Endothelial cell of umbilical vein (primary cell): Measurements from ENCODE around the gene KPNA5. TPM values are rescaled to one million over a fixed set of nuclear protein-coding genes. Genes with fewer than 3 reads are reported as not detected.

ENCODE experiments used
- BruUV-seq: library from RNA; stranded (reverse); fragments of 400-500 nt; replicated peaks from 2 replicates; lab custom pipeline; 2021; lab: Mats Ljungman, UMichigan
- CTCF ChIA-PET: fragments of 300-600, 350-600 bp; sonication (Branson Sonifier 250); formaldehyde crosslinking; loops from one replicate; lab custom pipeline; 2021; ENCODE audit warnings: antibody characterized with exemption, inconsistent platforms; lab: Charles Lee
- POLR2A ChIA-PET: fragments of 300-600, 350-600 bp; sonication (Branson Sonifier 250); formaldehyde crosslinking; loops from one replicate; lab custom pipeline; 2021; ENCODE audit warnings: antibody characterized with exemption, inconsistent platforms; lab: Charles Lee
- DNase-seq: peaks from one replicate; pipeline ENCODE4 v3.0.0-alpha.2; 2011; ENCODE audit warnings: low read depth, low spot score
- FAIRE-seq: peaks from 2 replicates; lab custom pipeline; 2011; peaks lifted over from hg19 to GRCh38; lab: Jason Lieb, UNC
- H2AFZ ChIP-seq: 2 replicates; pipeline ENCODE4 v1.6.0; 2012; ENCODE audit warnings: low read depth, low read length, control low read depth, inconsistent platforms
- H3K27ac ChIP-seq: 2 replicates; pipeline ENCODE4 v1.5.1; 2011; ENCODE audit warnings: low read depth, mild to moderate bottlenecking, control low read depth, low read length, moderate library complexity; ENCODE audit not compliant: insufficient read depth
- H3K27me3 ChIP-seq, 2 experiments: 2 replicates each; pipeline versions ENCODE4 v1.6.0 to v1.6.1; 2011; ENCODE audit warnings: low read length in 2 of 2, mixed read lengths in 1 of 2; ENCODE audit not compliant: control insufficient read depth in 2 of 2, insufficient read depth in 2 of 2
- H3K36me3 ChIP-seq, 2 experiments: 2 replicates in 1 of 2; 3 replicates in 1 of 2; pipeline ENCODE4 v1.5.1; 2011; ENCODE audit warnings: low read length in 2 of 2, mild to moderate bottlenecking in 1 of 2, moderate library complexity in 1 of 2; ENCODE audit not compliant: control insufficient read depth in 2 of 2, insufficient read depth in 2 of 2; ENCODE audit errors: extremely low read depth in 1 of 2
- H3K4me1 ChIP-seq: 3 replicates; pipeline ENCODE4 v1.5.1; 2011; ENCODE audit warnings: mild to moderate bottlenecking, low read length; ENCODE audit not compliant: control insufficient read depth, insufficient read depth; ENCODE audit errors: extremely low read depth
- H3K4me2 ChIP-seq: 2 replicates; pipeline ENCODE4 v1.6.1; 2011; ENCODE audit warnings: low read length, control low read depth, mixed read lengths; ENCODE audit not compliant: insufficient read depth
- H3K4me3 ChIP-seq, 3 experiments: fragments of 200-600 bp in 1 of 3; sonication (generic), shearing (Covaris generic) in 1 of 3; replicated peaks in 1 of 3; 2 replicates each; pipeline ENCODE4 v1.5.1; 2011 to 2016; ENCODE audit warnings: control low read depth in 3 of 3, low read length in 3 of 3, mild to moderate bottlenecking in 2 of 3, inconsistent platforms in 1 of 3, low read depth in 1 of 3, moderate library complexity in 1 of 3; ENCODE audit not compliant: insufficient read depth in 1 of 3
- H3K79me2 ChIP-seq: 2 replicates; pipeline ENCODE4 v1.6.0; 2012; ENCODE audit warnings: low read length, inconsistent platforms; ENCODE audit not compliant: control insufficient read depth, insufficient read depth
- H3K9ac ChIP-seq: replicated peaks from 2 replicates; pipeline ENCODE3; 2011; ENCODE audit warnings: low read length, control low read depth; ENCODE audit not compliant: insufficient read depth; ENCODE audit errors: extremely low read depth
- H3K9me1 ChIP-seq: replicated peaks from 3 replicates; pipeline ENCODE4 v1.6.0; 2011; ENCODE audit warnings: mild to moderate bottlenecking, low read length; ENCODE audit not compliant: control insufficient read depth, insufficient read depth; ENCODE audit errors: extremely low read depth
- H3K9me3 ChIP-seq: replicated peaks from 2 replicates; pipeline ENCODE4 v1.5.1; 2012; ENCODE audit warnings: low read length, inconsistent platforms; ENCODE audit not compliant: control insufficient read depth, insufficient read depth
- H4K20me1 ChIP-seq: replicated peaks from 2 replicates; pipeline ENCODE3; 2011; ENCODE audit warnings: mild to moderate bottlenecking, low read length; ENCODE audit not compliant: control insufficient read depth, insufficient read depth; ENCODE audit errors: extremely low read depth
- EZH2 ChIP-seq: IDR thresholded peaks from 2 replicates; pipeline ENCODE4 v1.6.1; 2012; ENCODE audit warnings: borderline replicate concordance, low read depth, mild to moderate bottlenecking, moderate library complexity, low read length, inconsistent platforms; ENCODE audit not compliant: severe bottlenecking
- FOS ChIP-seq: IDR thresholded peaks from 2 replicates; pipeline ENCODE4 v1.6.1; 2011; ENCODE audit warnings: mild to moderate bottlenecking, low read length, moderate library complexity, borderline replicate concordance; ENCODE audit not compliant: insufficient read depth
- GATA2 ChIP-seq: IDR thresholded peaks from 2 replicates; pipeline ENCODE4 v1.7.0; 2011; ENCODE audit warnings: low read depth, mild to moderate bottlenecking, moderate library complexity, mixed read lengths, low read length; ENCODE audit not compliant: insufficient read length, insufficient read depth
- JUN ChIP-seq: IDR thresholded peaks from 2 replicates; pipeline ENCODE4 v1.6.1; 2011; ENCODE audit warnings: borderline replicate concordance, low read depth; ENCODE audit not compliant: insufficient read length, insufficient read depth
- MYC ChIP-seq: IDR thresholded peaks from one replicate; pipeline ENCODE4 v1.6.1; 2011; ENCODE audit warnings: mild to moderate bottlenecking, low read depth, low read length
- POLR2A ChIP-seq: IDR thresholded peaks from 2 replicates; pipeline ENCODE4 v1.6.1; 2012; ENCODE audit warnings: low read depth, mild to moderate bottlenecking, control low read depth, low read length
- POLR2AphosphoS5 ChIP-seq: IDR thresholded peaks from 2 replicates; pipeline ENCODE4 v1.6.1; 2012; ENCODE audit warnings: low read depth, mild to moderate bottlenecking, control low read depth, low read length, moderate library complexity; ENCODE audit not compliant: insufficient read depth
- dilution Hi-C: fragments of 300-500 bp; cut with MboI; formaldehyde crosslinking; loops from one replicate; pipeline ENCODE4 v1.15.0; 2019; ENCODE audit warnings: low sequenced_read_pairs; ENCODE audit not compliant: extremely low pct_ligation_motif_present
- intact Hi-C: fragments of 100-400 bp; cut with micrococcal nuclease; formaldehyde crosslinking; loops from one replicate; pipeline ENCODE4 v1.10.0; 2022
- polyA plus RNA-seq, 4 experiments: library from polyadenylated mRNA; depleted of rRNA in 3 of 4; stranded (reverse) in 3 of 4; unstranded in 1 of 4; fragments of >200 nt; gene quantifications; 2 replicates each; pipeline versions ENCODE4 v1.2.1 to v1.2.3, GENCODE V29; 2011 to 2012; ENCODE audit warnings: missing spikeins in 1 of 4
- total RNA-seq: library from RNA; stranded (reverse); gene quantifications from 2 replicates; pipeline ENCODE4 v1.2.3, GENCODE V29; 2021
- TF ChIP-seq, protein P1 (sequence below), 2 donors: IDR thresholded peaks; 1 replicate in 1 of 2; 2 replicates in 1 of 2; pipeline ENCODE4 v1.5.1; 2011; ENCODE audit warnings: low read length in 2 of 2, mild to moderate bottlenecking in 2 of 2, moderate library complexity in 2 of 2, control low read depth in 1 of 2, inconsistent platforms in 1 of 2, low read depth in 1 of 2; ENCODE audit not compliant: insufficient read depth in 1 of 2; ENCODE audit errors: extremely low read depth in 1 of 2

KPNA5 gene
- total and polyA plus RNA-seq, 2 donors (not counting 3 experiments of a cell fraction or from before 2014, with no cell fraction given), result 1.6 to 8.9 TPM

DNA sequence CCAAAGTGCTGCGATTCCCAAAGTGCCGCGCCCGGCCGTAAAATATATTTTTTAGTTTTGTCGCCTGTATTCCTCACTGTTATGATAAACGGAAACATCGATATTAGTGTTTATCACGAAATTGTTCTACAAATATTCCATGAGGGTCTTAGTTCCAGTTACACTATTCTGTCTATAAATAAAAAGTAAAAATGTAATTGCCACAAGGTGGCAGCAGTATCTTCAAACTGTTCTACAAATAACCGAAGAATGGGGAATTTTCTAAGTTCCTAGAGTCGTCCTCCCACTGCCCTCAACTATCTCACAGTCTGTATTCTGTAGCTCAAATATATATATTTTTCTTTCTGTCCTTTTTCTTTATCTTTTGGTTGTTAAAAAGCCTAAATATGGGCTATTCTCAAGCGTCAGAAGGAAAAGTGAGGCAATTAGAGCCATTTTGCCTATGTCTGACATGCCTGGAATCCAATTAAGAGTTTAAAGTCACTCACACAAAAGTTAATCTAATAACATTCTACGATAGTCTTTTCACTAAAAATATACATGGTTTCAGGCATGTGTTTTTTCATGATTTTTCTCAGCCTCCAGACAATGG, 98.7 kb downstream of the KPNA5 start:
- no TSS peak for BruUV-seq
- no peaks in the 10 kb centered on the region for H3K27me3 ChIP-seq
- H3K9me3 ChIP-seq, result no peaks in the 10 kb centered on the region
- ChIA-PET CTCF (interaction anchor here (0.6 to 2.7 kb wide), 2 partner anchors 10 to 67 kb away, joined by 3 to 13 read pairs; no protein-coding TSS in a partner anchor), POLR2A (no interaction called here)
- DNase-seq, result peak; percentile 36
- no peaks in the 10 kb centered on the region for H3K36me3 ChIP-seq
- TF ChIP-seq JUN (no peak), MYC (no peak), EZH2 (no peak), GATA2 (no peak), FOS (no peak), POLR2A (no peak), POLR2AphosphoS5 (no peak)
- TF ChIP-seq, protein P1, sequence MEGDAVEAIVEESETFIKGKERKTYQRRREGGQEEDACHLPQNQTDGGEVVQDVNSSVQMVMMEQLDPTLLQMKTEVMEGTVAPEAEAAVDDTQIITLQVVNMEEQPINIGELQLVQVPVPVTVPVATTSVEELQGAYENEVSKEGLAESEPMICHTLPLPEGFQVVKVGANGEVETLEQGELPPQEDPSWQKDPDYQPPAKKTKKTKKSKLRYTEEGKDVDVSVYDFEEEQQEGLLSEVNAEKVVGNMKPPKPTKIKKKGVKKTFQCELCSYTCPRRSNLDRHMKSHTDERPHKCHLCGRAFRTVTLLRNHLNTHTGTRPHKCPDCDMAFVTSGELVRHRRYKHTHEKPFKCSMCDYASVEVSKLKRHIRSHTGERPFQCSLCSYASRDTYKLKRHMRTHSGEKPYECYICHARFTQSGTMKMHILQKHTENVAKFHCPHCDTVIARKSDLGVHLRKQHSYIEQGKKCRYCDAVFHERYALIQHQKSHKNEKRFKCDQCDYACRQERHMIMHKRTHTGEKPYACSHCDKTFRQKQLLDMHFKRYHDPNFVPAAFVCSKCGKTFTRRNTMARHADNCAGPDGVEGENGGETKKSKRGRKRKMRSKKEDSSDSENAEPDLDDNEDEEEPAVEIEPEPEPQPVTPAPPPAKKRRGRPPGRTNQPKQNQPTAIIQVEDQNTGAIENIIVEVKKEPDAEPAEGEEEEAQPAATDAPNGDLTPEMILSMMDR (IDR thresholded peaks at IDR 0.05; ENCODE audit: extremely low read depth in 1 of 2, insufficient read depth in 1 of 2, low read depth in 1 of 2, low read length in 2 of 2), result peak; percentile 16 to 34
- H3K79me2 ChIP-seq, result no peaks in the 10 kb centered on the region
- no peak overlapping the region for H3K4me3 ChIP-seq
- no peak overlapping the region for H3K27ac ChIP-seq
- dilution Hi-C loops (no loop called here), intact Hi-C loops (loop anchor here (1.0 kb wide), 2 partner anchors 68 to 190 kb away; no protein-coding TSS in a partner anchor)
- H3K9me1 ChIP-seq, result no peaks in the 10 kb centered on the region
- no peaks in the 10 kb centered on the region for H4K20me1 ChIP-seq
- peak; percentile 38 for FAIRE-seq
- no peaks in the 10 kb centered on the region for H3K4me1 ChIP-seq
- H3K9ac ChIP-seq, result no peak overlapping the region
- no peak overlapping the region for H2AFZ ChIP-seq
- no peak overlapping the region for H3K4me2 ChIP-seq
